OCI-LY7 (cell line): Measurements from ENCODE around the gene ADAM11.

Experiments
- EZH2phosphoT487 ChIP-seq: fragments of 200-600 bp; sonication (generic); IDR thresholded peaks from 2 replicates; pipeline ENCODE4 v1.6.1; 2018; ENCODE audit warnings: low read depth, borderline replicate concordance, mild to moderate bottlenecking, mixed run types, antibody characterized with exemption, low read length, moderate library complexity, mixed read lengths
- TF ChIP-seq, protein P1 (sequence below): fragments of 200-600 bp; sonication (generic); conservative IDR thresholded peaks from 2 replicates; pipeline ENCODE4 v1.5.1; 2014; ENCODE audit warnings: mild to moderate bottlenecking, antibody characterized with exemption, low read length, moderate library complexity, mixed read lengths

DNA sequence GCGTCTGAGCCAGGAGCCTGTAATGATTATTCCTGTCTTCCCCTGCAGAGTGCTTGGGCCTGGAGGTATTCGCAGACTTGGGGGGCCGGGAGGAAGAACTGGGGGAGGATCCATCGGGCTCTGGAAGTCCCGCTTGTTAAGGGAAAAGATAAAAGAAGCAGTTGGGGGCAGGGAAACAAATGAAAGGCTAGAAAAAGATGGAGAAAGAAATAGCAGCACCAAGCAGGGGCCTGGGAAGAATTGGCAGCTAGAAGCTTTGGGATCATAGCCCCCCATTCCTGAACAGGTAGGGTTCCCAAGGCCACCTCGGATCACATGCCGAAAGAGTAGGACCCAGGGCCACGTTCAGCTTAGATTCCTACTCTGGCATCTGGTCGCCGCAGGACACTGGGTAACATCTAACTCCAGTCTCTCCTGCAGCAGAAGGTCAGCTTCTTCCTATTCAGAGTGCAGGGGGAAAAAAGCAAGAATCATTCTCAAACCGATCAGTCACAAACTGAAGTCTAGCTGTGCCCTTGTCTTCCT, 23.6 kb downstream of the ADAM11 start:
- TF ChIP-seq, protein P1, sequence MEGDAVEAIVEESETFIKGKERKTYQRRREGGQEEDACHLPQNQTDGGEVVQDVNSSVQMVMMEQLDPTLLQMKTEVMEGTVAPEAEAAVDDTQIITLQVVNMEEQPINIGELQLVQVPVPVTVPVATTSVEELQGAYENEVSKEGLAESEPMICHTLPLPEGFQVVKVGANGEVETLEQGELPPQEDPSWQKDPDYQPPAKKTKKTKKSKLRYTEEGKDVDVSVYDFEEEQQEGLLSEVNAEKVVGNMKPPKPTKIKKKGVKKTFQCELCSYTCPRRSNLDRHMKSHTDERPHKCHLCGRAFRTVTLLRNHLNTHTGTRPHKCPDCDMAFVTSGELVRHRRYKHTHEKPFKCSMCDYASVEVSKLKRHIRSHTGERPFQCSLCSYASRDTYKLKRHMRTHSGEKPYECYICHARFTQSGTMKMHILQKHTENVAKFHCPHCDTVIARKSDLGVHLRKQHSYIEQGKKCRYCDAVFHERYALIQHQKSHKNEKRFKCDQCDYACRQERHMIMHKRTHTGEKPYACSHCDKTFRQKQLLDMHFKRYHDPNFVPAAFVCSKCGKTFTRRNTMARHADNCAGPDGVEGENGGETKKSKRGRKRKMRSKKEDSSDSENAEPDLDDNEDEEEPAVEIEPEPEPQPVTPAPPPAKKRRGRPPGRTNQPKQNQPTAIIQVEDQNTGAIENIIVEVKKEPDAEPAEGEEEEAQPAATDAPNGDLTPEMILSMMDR, result no peak
- TF ChIP-seq EZH2phosphoT487, result no peak
